SK-MEL-5 (cell line): ENCODE measurements around the gene EEF2K. TPM values are rescaled to one million over a fixed set of nuclear protein-coding genes. Genes with fewer than 3 reads are reported as not detected.
A peak's percentile ranks its signal among the peaks of the same experiment; 100 is the strongest.

Experiments used
- DNase-seq: peaks from one replicate; pipeline ENCODE4 v3.0.0-alpha.2; 2016; ENCODE audit warnings: low read depth, low spot score
- in situ Hi-C: cut with HindIII; loops from 2 replicates; pipeline ENCODE4 v1.10.0; 2016; ENCODE audit warnings: low sequenced_read_pairs, high pct_unique_total_duplicates, low pct_unique_long_range_greater_than_20kb
- total RNA-seq: library from RNA; depleted of rRNA; stranded (reverse); fragments of >200 nt; shearing (Covaris generic); gene quantifications from 2 replicates; pipeline ENCODE4 v1.2.3, GENCODE V29; 2014

The EEF2K gene
- total RNA-seq, 1 experiment from 2014 or later, result 18.5 TPM

DNA sequence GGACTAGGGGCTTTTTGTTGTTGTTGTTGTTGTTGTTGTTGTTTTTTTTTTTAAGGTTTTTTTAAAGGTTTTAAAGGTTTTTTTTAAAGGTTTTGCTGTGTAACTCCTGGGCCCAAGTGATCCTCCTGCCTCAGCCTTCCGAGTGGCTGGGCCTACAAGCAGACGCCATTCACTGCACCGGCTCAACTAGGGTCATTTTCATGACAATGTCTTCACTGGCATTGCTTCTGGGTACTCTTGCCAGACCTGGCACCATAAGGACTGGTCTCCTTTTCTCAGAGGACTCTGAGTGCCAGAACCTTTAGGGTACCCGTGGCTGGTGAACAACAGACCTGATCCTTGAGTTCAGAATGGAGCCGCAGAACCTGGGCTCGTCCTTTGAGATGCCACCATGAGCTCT lies 111.5 kb downstream of the EEF2K start:
- in situ Hi-C loops, result no loop called here
- no peak for DNase-seq

DNA sequence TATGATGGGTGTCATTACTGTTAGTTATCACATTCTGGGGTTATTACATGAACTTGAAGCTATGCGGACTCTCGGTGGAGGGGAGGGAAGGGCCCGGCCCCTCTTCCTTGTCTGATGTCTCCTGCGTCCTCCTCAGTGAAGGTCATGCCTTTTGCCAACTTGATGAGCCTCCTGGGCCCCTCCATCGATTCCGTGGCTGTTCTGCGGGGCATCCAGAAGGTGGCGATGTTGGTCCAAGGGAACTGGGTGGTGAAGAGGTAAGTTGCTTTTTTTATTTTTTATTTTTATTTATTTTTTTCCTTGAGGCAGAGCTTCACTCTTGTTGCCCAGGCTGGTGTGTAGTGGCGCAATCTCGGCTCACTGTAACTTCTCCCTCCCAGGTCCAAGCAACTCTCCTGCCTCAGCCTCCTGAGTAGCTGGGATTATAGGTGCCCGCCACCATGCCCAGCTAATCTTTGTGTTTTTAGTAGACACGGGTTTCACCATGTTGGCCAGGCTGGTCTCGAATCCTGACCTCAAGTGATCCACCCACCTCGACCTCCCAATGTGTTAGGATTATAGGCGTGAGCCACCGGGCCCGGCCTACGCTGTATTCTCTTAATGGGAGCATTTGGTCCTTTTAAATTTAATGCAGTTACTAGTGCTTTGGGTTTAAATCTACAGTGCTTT lies 112.7 kb downstream of the EEF2K start:
- DNase-seq, result peak; percentile 55
- in situ Hi-C loops, result no loop called here

DNA sequence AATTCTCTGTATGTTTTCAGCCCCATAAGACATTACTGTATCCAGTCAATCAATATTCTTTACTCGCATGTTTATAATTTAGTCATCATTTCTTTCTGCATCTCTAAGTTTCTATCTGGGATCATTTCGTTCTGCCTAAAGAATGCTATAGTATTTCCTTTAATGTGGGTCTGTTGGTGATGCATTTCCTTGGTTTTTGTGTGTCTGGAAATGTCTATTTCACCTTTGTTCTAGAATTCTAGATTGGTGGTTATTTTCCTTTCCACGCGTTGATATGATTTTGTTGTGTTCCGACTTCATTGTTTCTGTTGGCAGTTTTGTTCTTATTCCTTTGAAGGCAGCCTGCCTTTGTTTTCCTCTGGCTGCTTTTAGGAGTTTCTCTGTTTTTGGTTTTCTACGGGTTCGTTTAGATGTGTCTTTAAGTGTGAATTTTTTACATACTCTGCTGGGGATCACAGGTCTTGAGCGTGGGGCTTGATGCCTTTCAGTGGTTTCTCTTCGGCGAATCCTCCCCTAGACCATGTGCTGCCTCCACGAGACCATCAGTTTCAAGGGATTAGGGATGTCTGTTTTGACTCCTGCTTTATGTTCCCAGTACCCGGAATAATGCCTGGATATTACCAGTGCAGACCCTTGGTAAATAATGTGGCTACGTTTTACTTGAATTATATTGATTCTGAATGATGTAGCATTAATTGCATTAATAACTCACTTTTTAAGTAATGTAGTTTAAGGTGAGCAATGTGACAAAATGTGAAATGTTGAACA lies 114.7 kb downstream of the EEF2K start:
- in situ Hi-C loops, result no loop called here

GRCh38 chr16:22321340-22322001 lies 115.4 kb downstream of the EEF2K start:
- in situ Hi-C loops, result no loop called here
- peak; percentile 62 for DNase-seq

More for the DNA sequence above, 114.7 kb downstream of the EEF2K start:
- DNase-seq, result no peak

DNA sequence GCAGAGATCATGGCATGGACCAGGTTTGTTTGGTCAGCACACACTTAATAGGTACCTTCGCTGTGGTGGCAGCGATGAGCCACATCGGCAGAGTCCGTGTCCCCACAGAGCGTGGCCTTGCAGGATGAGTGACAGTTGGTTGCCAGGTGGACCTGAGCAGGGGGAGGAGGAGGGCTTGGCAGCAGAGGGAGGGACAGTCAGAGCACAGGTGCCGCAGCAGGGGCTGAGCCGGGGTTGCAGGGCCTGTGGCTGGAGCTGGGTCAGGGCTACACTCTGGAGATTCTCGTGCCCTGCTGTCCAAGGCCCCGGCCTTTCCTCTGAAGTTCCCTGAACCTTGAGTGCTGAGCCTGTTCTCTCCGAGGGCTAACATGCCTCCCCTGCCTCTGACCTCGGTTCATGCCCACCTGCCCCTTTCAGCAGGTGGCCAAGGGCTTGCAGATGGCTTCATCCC lies 116.0 kb downstream of the EEF2K start:
- DNase-seq, result no peak
- in situ Hi-C loops, result no loop called here

GRCh38 chr16:22322741-22323140 lies 116.7 kb downstream of the EEF2K start:
- in situ Hi-C loops, result no loop called here
- DNase-seq, result no peak

GRCh38 chr16:22323173-22323958 lies 117.3 kb downstream of the EEF2K start:
- in situ Hi-C loops, result no loop called here
- no peak for DNase-seq

GRCh38 chr16:22323959-22324786 lies 118.1 kb downstream of the EEF2K start:
- in situ Hi-C loops, result no loop called here
- DNase-seq, result no peak

DNA sequence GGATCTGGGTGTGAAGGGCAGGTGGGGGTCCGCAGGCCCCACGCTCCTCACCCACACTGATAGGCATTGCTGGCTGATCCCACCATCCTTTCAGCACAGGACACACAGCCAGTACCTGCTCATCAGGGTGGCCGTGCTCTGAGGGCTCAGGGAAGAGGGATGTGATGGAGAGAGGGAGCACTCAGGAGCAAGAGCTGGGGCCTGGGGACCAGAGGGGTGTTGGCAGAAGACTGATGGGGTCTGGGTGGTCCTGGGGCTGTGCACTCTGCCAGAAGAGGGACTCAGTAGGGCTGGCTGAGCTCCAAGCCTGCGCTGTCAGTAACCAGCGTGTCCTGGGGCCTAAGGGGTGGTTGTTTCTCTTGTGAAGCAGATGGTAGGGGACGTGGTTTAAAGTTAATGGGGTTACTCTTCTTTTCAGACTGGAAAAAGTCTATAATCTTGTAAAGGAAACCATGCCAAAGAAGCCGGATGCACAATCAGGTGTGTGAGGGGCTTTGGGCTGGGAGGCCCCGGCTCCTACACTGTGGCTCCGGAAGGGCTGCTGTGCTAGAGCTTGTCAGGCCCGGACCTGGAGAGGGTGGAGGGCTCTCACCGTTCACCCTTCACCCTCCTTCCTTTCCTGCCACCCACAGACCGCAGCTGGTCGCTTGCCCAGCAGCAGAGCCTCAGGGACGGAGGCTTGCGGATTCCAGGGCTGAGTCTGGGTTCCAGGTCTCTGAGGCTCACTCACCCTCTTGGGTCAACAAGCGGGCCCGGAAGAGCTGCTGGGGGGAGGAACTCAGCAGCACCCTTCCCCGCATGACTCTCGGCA lies 118.9 kb downstream of the EEF2K start:
- no peak for DNase-seq

DNA sequence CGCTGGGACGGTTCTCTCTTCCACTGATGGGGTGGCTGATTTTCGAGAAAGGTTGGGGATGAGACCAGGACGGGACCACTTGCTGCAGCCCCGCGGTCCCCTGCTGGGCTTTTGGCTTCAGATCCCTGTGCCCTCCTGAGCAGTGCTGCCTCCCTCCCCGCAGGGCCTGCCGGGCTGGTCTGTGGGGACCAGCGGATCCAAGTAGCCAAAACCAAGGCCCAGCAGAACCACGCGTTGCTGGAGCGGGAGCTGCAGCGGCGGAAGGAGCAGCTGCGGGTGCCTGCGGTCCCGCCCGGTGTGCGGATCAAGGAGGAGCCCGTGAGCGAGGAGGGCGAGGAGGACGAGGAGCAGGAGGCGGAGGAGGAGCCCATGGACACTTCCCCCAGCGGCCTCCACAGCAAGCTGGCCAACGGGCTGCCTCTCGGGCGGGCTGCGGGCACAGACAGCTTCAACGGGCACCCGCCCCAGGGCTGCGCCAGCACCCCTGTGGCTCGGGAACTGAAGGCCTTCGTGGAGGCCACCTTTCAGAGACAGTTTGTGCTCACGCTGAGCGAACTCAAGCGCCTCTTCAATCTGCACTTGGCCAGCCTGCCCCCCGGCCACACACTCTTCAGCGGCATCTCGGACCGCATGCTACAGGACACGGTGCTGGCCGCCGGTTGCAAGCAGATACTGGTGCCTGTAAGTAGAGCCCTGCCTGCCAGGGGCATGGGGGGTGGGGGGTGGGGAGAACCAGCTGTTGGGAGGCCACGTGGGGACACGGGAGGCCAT lies 119.7 kb downstream of the EEF2K start:
- in situ Hi-C loops, result no loop called here
- DNase-seq, result no peak

More for the DNA sequence above, 118.9 kb downstream of the EEF2K start:
- in situ Hi-C loops, result no loop called here

- no peak for DNase-seq
- in situ Hi-C loops, result no loop called here
Observed at GRCh38 chr16:22326369-22326652, 120.2 kb downstream of the EEF2K start.

- in situ Hi-C loops, result no loop called here
- no peak for DNase-seq
Observed at GRCh38 chr16:22326771-22327445, 120.8 kb downstream of the EEF2K start.

DNA sequence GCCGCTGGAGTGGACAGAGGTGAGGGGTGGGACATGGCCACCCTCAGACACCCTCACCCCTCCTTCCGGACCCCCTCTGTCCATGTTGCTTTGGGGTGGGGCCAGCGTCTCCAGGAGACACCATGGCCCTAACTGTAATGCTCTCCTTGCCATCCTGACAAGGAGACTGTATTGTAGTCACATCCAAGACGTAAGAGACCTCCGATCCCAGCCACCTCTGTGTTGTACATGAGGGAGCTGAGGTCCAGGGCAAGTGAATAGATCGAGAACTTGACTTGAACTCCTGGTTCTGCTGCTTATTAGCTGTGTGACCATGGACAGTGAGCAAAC lies 121.3 kb downstream of the EEF2K start:
- no peak for DNase-seq
- in situ Hi-C loops, result no loop called here

DNA sequence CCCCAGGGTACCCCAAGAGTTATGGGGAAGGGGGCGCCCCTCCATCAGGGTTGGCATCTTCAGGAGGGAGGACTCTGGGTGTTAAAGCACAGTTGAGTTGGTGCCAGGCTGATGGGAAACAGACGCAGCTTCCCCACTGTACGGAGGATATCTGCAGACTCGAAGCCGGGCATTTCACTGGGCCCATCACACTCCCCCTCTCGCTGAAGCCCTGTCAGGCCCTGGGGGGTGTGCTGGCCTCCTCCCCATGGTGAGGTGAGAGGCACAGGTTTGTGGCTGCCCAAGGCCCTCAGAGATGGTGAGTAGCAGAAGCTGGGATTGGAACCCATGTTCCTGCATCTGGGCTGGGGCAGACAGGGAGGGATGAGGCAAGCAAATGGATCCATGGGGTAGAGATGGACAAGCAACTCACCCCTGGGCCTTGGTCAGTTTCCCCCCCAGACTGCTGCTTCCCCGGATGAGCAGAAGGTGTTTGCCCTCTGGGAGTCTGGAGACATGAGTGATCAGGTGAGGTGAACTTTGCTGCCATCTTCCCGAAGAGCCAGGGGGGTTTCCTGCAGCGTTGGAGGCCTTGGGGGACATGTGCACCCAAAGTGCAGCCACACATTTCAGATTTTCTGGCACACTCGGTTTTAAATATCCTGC lies 122.1 kb downstream of the EEF2K start:
- in situ Hi-C loops, result no loop called here
- DNase-seq, result no peak

GRCh38 chr16:22329199-22329695 lies 123.2 kb downstream of the EEF2K start:
- in situ Hi-C loops, result no loop called here
- no peak for DNase-seq
